ENCODE data around the gene OSBPL7.

- no peak for TF ChIP-seq EP300 (IDR thresholded peaks at IDR 0.05; ENCODE audit: borderline replicate concordance)
- no peak for TF ChIP-seq RAD21 (IDR thresholded peaks at IDR 0.05; ENCODE audit: low read depth)
- TF ChIP-seq TEAD4 (IDR thresholded peaks at IDR 0.05) = no peak
- no peak for TF ChIP-seq MAX (IDR thresholded peaks at IDR 0.05)
- no peak for TF ChIP-seq EGR1 (IDR thresholded peaks at IDR 0.05)
- no peak for TF ChIP-seq TCF12 (IDR thresholded peaks at IDR 0.05; ENCODE audit: low read depth)
- TF ChIP-seq YY1 (IDR thresholded peaks at IDR 0.05; ENCODE audit: low read depth) = no peak
- no peak for TF ChIP-seq FOXM1 (IDR thresholded peaks at IDR 0.05; ENCODE audit: borderline replicate concordance, low read depth)
- no peak for TF ChIP-seq CEBPB (IDR thresholded peaks at IDR 0.05)
- no peak for TF ChIP-seq REST (IDR thresholded peaks at IDR 0.05; ENCODE audit: low read depth)
- TF ChIP-seq TAF1 (IDR thresholded peaks at IDR 0.05; ENCODE audit: low read depth) = no peak
- TF ChIP-seq CREB1 (IDR thresholded peaks at IDR 0.05; ENCODE audit: low read depth) = no peak
- TF ChIP-seq NFIC (IDR thresholded peaks at IDR 0.05) = no peak
- no peak for TF ChIP-seq USF1 (IDR thresholded peaks at IDR 0.05)
These were observed 17.1 kb downstream of the OSBPL7 start for GRCh38 chr17:47804461-47804860.

All from Ishikawa (cell line).